Colon (tissue), 2 donors: ENCODE data around the gene FRRS1L.

Experiments
- FAIRE-seq: peaks from 2 replicates; lab custom pipeline; 2012; peaks lifted over from hg19 to GRCh38; lab: Jason Lieb, UNC
- donor health status: control.
- donor health status: control.

Gene FRRS1L

GRCh38 chr9:109101202-109101595, 65.8 kb downstream of the FRRS1L start:
- no peak for FAIRE-seq

- no peak for FAIRE-seq
Observed at GRCh38 chr9:109100543-109101201, 66.4 kb downstream of the FRRS1L start.

DNA sequence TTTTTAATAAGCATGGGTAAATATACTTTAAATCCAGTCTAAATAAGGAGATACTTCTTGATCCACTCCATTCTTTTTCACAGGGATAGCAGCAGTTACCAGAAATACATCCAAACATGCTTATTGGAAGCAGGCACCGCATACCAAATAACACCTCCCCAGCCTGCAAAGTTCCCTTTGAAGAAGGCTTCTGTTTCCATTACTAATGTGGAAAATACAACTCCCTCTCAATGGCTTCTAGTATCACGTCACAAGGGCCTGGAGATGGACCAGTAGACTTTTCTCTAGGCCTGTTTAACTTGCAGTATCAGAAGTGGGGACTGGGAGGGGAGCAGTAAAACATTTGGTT, 68.1 kb downstream of the FRRS1L start:
- FAIRE-seq, result no peak

DNA sequence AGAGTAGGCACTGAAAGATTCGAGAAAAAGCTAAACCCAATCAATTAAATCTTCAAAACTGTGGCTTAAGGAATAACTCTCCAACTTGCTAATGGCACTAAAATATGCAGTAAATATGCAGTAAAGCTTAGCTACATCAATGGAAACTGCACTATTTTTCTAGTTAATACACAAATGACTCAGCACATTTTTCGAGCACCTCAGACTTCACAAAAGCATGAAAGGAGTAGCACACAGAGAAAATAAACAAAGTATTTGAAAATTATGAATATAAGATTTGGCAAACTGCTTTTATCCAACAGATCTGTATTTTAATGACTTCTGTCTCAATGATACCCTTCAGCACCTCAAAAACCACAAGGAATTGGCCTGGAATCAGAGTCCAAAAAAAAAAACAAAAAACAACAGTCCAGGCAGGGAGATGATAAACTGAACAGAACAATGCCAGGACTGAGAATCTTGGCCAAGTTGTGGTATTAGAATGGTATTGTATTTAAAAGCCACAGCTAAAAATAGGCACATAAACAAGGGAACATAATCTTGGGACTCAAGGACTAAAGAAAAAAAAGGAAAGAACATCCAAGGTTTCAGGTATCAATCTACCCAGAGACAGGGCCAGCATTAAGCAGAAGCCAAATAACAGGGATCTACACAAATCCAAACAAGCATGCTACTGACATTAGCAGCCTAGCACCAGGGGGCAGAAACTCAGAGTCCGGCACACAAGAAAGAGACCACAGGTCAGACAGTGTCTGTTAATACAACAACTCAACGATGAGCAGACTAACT, 68.7 kb downstream of the FRRS1L start:
- no peak for FAIRE-seq

DNA sequence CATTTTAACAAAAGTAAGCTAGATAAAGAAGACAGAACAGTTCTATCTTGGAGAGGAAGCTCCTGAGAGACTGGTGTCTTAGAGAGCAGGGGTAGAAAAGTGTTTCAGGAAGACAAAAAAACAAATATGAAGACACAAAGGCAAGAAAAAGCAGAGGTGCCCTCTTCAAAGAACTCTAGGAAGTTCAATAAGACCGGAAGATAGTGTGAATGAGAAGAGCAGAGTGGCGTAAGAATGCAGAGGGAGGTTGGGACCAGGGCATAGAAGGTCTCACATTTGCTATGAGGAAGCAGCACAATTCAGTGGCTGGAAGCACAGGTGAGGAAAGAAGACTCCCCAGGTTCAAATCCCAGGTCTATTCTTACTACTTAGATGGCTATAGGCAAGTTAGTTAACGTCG, 69.9 kb downstream of the FRRS1L start:
- FAIRE-seq, result no peak

DNA sequence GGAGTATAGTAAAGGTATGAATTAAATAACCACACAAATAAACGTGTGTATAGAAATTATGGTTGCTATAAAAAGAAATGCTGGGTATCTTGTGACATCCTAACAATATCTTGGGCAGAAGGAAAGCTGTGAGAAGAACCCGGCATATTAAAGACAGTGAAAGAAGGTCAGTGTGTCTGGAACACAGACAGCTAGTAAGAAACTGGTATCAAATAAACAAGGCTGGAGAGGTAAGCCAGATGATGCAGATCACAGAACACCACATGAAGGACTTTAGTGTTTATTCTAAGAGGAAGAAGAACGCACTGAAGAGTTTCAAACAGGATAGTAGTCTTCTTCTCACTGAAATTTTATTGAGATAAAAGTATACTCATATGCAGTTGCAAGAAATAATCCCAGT, 71.7 kb downstream of the FRRS1L start:
- no peak for FAIRE-seq

- FAIRE-seq, result no peak
Observed at GRCh38 chr9:109094268-109094667, 72.8 kb downstream of the FRRS1L start.

DNA sequence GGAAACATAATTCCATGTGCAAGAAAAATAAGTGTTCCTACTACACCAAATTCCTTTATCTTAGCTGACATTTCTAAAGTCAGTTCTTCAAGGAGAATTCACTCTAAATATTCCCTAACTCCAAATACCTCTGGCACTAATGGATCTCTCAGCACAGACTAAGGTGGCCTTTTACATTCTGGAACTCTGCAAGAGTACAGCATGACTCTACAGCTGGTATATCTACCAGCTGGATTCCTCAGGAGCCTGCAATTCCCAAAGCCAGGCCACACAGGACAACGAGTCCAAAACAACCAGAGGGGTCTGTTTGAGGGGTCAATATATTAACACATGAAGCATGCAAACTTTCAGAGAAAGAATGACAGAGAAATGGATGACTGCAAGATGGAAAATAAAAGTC, 74.5 kb downstream of the FRRS1L start:
- FAIRE-seq, result no peak

DNA sequence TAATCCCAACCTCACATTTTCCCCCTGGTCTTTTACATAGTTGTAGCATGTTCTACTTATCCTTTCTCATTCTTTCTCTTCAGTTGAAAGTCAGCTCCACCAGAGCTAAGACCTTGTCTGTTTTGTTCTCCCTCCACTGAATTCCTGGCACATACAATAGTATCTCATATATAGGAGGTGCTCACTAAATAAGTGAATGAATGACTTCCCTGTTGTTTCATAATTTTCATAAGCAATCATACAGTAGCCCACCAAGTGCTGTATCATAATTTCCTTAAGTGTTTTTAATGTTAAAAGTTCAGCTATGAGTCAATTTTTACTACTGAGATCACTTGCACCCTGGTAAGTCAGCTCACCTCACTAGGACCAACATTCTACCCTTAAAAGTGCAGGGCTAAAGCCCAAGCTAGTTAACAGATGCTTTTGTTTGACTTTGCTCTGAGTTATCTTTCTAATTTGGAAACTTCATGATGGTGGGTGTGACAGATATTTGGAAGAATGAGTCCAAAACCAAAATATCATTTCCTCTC, 74.9 kb downstream of the FRRS1L start:
- FAIRE-seq, result no peak

DNA sequence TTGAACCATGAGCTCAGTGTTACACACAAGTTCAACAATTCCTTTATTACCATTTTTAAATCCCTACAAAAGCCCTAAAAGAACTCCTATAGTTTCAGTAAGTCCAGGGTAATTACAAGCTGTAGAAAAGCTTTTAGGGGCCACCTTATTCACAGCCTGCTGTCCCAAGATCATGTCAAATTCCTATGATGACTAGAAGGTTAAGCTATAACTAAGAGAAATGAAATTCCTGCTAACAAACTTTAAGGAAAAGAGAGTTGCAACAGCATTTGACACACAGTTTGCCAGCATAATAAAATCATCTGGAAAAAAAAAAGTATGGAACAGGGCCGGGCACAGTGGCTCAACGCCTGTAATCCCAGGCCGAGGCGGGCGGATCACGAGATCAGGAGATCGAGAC, 78.8 kb downstream of the FRRS1L start:
- FAIRE-seq, result no peak

GRCh38 chr9:109087795-109088194, 79.3 kb downstream of the FRRS1L start:
- no peak for FAIRE-seq

DNA sequence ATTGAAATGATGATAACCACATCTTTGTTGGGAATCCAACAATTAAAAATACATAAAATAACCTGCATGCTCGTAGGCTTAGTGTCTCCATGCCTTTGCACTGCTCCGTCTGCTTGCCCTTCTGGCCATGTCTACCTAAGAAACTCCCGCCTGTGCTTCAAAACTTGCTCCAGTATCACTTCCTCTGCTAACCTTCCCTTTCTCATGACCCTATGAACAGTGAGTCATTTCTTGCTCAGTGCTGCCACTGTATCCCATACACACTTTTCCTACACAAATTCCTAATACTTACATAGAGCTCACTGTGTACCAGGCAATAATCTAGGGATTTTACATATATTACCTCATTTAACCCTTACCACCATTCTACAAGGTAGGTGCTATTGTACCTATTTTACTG, 80.8 kb downstream of the FRRS1L start:
- no peak for FAIRE-seq

DNA sequence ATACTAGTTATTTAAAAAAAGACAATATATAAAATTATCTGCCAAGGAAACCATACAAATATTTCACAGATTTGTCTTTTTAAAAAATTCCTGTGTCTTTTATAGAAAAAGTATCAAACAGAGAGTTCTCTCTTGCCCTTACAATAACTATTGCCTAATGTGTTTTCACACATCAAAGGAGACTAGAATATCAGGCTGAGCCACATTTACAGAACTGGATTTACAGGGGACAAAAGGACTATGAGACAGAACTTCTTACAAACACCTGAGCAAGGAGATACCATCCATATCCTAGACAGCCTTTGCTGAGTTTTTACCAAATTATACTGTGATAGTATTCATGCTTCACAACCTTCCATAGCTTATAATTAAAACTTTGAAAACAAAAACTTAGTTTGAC, 81.5 kb downstream of the FRRS1L start:
- no peak for FAIRE-seq

- FAIRE-seq, result no peak
Observed at GRCh38 chr9:109083813-109084405, 83.1 kb downstream of the FRRS1L start.

- FAIRE-seq, result no peak
Observed at GRCh38 chr9:109083141-109083540, 83.9 kb downstream of the FRRS1L start.

- no peak for FAIRE-seq
Observed at GRCh38 chr9:109082091-109082620, 84.9 kb downstream of the FRRS1L start.
